Stimulated activated CD8-positive, alpha-beta memory T cell treated with anti-CD3 and anti-CD28 coated beads, Interleukin-2, amount 100 ng/mL, for 48 hours (primary cell): Measurements from ENCODE around the gene TMEM164.

Source experiments
- DNase-seq, 2 donors: peaks; one replicate each; pipeline ENCODE4 v3.0.0-alpha.2; 2020; ENCODE audit warnings: low read depth in 2 of 2

TMEM164 gene

DNA sequence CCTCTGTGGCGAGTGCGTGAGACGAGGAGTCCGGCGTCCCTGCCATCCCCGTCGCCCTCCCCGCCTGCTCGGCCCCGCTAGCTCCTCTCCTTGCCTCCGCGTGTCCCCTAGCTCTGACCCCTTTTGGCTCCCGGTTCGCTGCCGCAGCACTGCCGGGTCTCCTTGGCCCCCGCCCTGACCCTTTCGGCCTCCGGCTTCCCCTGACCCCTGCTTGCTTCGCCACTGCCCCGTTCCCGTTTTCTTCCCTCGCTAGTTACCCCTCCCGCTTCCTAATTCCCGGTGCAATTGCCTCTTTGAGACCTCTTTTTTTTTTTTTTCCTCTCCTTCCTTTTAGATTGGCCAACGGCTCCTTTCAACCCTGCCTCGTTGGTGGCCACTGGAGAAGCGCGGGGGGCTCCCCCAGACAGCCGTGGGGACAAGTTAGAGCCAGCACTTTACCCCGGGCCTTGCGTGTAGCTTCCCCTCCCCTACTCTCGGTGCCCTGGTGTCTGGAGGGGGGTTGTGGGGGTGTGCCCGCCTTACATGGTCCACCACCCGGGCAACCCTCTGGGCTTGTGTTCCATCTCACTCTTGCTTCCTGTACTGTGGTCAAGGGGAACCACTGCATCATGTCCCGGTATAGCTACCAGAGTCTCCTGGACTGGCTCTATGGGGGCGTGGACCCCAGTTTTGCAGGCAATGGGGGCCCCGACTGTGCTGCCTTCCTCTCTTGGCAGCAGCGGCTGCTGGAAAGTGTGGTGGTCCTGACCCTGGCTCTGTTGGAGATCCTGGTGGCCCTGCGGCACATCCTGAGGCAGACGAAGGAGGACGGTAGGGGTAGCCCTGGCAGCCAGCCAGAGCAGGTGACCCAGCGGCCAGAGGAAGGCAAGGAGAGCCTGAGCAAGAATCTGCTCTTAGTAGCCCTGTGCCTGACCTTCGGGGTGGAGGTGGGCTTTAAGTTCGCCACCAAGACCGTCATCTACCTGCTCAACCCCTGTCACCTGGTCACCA is 548 bp downstream of the TMEM164 start:
- DNase-seq: no peak

GRCh38 chrX:110004215-110004614 is 1.3 kb downstream of the TMEM164 start:
- DNase-seq: no peak

GRCh38 chrX:110004731-110005369 is 1.9 kb downstream of the TMEM164 start:
- DNase-seq: no peak

DNA sequence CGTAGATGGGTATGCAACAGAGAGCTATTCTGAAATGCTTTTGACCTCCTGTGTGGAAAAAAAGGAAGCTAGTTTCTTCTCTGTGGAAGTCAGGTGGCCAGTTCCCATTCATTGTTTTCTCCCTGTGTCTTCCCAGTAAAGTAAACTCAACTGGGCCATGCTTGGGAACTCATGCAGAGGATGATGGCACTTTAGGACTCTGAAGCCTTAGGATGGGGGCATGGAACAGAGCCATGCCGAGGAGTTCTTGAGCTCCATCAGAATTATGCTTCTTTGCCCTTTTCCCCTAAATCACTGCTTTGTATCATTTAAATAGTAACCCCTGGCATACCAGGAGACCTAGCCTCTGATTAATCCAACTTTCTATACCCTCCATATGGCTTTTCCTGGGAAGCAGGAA is 3.2 kb downstream of the TMEM164 start:
- no peak for DNase-seq

GRCh38 chrX:110006821-110007375 is 4.0 kb downstream of the TMEM164 start:
- DNase-seq: no peak

GRCh38 chrX:110008011-110008635 is 5.2 kb downstream of the TMEM164 start:
- no peak for DNase-seq

GRCh38 chrX:110012818-110013485 is 10.0 kb downstream of the TMEM164 start:
- DNase-seq: no peak

DNA sequence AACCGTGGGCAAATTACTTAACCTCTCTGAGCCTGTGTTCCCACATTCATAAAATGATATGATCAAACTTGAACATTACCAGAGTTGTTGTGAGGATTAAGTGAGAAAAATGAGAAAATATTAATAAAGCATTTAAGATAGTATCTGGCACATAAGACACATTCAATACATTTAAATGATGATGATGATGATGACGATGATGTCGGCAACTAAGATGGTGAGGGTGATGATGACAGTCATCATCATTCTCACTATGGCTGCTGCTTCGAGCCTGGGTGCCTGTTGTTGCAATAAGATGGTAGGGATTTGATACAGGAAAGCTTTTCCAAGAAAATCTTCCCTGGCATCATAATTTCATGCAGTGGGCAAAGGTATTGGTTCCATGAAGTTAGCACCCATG is 11.1 kb downstream of the TMEM164 start:
- no peak for DNase-seq

- DNase-seq: no peak
These were observed 12.1 kb downstream of the TMEM164 start for GRCh38 chrX:110015032-110015431.

DNA sequence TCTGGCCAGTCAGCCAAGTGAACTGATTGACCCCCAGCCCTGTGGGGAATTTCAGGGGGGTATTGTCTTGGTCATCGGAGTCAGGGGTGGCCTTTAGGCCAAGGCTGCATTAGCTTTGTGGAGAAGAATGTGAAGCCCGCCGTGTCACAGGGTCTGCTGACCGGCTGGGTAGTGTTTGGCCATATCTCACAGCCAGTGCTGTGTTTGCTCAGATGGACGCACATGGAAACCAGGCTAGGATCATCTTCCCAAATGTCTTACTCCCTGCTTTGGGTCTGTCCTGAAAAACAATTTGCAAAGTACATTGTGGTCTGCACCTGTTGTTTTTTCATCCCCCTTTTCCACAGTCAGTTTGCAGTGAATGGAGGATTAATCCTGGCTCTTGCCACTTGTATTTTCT is 13.0 kb downstream of the TMEM164 start:
- no peak for DNase-seq

GRCh38 chrX:110020536-110020935 is 17.6 kb downstream of the TMEM164 start:
- DNase-seq: no peak

DNA sequence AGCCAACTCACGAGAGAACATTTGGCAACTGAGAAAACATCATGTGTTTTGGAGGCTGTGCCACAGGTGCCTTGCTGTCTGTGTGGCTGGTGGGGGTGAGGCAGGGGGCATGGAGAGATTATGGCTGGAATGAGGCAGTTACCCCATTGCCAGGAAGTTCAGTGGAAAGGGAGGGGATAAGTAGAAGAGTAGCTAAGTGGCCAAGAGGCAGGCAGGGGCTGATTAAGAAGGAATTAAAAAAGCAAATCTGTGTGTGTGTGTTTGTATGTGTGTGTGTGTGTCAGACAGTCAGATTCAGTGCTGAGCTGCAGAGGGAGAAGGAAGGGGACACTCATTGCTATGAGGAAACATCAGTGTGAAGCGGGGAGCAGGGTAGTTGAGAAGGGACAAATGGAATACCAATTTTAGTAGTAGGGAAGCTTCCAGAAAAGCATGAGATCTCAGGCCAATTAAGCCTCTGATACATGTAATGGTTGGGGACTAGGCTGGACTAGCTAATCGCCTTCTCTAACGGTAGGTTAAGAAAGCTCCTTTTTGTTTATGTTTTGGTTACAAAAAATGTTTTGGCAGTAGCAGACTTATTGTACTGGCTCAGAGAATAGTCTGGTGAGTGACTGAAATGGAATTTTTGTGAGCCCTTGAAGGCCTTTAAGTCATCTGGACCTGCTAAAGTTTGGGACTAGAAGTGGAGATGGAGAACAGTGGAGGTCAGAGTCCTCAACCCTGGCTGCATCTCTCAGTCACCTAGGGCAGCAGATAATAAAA is 18.5 kb downstream of the TMEM164 start:
- DNase-seq: no peak

DNA sequence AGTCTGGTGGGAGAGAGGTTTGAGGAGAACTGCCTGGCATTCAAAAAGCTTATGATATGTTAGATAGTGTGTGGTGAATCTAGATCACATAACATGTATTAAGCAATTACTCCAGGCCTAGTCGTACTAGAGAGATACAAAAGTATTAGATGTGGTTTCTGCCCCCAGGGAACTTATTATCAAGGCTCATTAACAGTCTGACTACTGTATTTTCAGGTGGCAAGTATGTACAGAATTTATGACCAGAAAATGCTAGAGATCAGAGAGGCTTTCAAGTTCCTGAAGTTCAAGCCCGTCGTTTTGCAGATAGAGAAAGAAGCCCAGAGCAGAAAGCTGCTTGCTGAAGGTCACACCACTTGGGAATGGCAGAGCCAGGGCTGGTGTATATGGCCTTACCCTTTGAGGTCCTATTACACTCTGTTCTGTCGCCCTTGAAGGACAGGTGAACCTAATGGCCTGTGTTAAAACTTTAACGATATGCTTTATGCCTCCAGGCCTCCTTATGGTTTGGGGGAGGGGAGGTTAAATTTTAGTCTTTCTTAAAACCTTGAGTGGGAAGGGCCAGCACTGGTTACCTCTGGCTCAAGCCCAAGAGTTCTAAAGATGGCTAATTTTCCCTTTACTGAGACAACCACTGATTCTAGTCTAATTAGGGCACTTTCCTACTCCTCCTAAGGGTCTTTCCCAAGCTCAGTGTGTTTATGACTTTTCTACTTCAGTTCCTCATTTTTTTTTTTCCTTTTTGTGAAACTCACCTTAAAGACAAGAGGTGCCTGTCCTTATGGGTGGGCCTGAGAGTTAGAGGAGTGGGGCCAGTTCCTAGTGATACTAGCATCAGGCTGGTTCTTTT is 19.9 kb downstream of the TMEM164 start:
- DNase-seq: no peak

GRCh38 chrX:110025395-110025794 is 22.5 kb downstream of the TMEM164 start:
- no peak for DNase-seq

DNA sequence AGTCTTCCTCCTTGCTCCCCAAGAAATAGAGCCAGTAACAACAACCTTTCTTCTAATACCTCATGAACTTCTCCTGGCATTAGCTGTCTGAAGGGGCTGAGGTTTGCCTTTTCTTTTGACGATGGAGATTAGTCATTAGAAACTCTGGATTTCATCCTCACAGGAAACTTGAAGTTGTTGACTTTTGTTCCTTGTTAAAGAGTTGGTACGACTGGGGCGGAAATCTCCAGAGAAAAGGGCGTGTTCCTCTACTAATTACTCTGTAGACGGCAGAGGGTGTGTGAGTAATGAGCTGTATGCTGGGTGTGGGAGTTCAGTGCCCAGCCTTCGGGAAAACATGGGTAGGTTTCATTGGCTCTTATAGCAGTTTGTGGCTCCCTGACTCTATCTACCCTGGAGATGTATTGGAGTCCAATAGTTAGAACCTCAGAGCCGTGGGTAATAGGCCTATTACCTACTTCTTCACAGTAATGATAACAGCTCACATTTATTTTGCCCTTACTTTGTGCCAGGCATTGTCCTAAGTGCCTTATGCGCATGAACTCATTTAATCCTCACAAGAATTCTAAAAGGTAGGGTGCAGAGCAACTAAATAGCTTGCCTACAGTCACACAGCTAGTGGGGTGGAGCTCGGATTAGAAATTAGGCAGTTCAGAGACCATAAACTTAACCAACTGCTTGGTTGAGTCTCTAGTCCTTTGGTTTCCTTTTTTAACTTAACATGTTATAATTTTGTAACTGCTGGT is 23.4 kb downstream of the TMEM164 start:
- DNase-seq: no peak

DNA sequence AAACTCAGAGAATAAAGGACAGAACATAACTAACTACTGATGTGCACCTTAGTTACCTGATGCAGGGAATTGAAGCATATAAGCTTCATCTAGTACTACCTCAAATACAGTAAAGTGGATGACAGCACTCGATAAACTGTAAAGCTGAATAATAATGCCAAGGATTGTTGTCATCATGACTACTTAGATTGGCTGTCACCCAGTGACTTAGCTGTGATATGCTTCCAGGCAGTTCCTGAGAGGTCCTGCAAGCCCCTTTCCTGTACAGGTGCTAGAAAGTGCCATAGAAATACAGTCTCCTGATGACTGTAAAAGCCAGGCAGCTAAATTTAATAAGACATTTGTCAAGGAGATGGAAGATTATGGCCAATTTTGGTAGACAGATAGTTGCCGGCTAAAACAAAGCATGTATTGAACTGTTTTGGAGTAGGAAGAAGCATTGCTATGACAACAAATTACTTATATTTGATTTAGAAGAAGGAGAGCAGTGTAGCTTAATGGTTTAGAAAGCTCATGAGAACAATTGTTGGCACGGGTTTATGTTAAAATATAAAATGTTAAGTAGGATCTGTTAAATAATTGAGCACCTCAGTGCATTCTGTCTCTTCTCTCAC is 29.7 kb downstream of the TMEM164 start:
- no peak for DNase-seq

- no peak for DNase-seq
These were observed 31.1 kb downstream of the TMEM164 start for GRCh38 chrX:110034036-110034435.

- DNase-seq: no peak
These were observed 33.5 kb downstream of the TMEM164 start for GRCh38 chrX:110036162-110037033.
